ENCODE data around the gene ISM2.

ISM2 gene

DNA sequence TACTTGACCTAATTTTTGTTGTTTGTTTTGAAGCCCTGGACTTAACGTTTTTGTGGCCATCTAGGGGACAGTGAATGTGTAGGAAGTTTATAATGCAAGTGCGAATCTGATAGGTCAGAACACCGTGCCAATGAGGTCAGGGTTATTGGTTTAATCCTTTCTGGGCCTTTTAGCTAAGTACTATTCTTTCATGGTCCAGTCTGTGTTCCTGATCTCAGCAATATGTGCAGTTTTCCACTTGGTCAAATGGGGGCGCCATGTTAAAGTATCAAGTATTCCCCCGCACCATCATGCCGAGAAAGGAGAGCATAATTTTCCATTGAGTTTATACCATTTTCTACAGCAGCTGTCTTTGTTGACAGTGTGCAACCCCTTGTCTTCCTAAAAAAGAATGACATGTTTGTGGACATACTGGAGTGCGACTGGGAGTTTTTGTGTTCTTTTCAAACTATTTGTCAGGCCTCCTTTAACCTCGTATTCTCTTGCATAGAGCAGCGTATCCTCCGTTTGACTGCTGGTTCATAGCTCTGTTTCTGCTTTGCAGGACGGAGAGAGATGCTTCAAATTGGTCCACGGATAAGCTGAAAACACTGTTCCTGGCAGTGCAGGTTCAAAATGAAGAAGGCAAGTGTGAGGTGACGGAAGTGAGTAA, 39.4 kb downstream of the ISM2 start:
- DNase-seq, result peak; percentile 51

DNA sequence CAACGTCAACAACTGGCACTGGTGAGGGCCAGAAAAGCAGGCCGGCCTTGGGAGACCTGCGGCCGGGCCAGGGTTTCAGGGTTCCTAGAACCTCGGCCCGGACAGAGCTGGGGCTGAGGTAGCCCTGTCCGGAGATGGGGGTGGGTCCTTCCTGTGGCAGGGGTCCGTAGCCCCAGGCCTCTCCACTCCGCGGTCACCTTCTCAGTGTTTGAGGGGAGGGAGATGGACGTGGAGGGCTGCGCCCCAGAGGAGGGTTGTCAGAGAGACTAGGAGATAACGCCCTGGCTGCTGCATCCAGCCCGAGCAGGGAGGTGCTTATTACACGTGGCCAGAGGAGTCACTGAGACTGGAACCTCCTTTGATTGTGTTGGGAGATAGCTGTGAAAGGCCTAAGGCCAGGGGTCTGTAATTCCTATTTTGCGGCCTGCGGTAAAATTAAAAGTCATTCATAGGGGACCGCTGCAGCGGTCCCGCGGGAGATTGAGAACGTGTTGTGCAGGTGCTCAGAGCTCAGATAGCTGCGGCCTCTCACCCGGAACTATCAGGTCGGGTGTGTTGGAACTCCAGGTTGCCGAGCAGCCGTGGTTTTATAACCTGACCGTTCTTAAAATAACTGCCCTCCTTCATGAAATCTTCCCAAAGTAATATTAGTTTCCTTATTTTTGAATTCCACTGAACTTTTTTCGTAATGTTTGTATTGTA, 40.2 kb downstream of the ISM2 start:
- no peak for DNase-seq

- DNase-seq, result peak; percentile 97
Measured at GRCh38 chr14:77457522-77458248, 40.9 kb downstream of the ISM2 start, which contains the start of the genes AHSA1 and VIPAS39. Gene AHSA1 (plus strand): TSS chr14:77458093. CDS start chr14:77458190, 97 bp downstream. Gene VIPAS39 (minus strand): TSS chr14:77457601. CDS start chr14:77454102, 3,499 bp downstream.

DNA sequence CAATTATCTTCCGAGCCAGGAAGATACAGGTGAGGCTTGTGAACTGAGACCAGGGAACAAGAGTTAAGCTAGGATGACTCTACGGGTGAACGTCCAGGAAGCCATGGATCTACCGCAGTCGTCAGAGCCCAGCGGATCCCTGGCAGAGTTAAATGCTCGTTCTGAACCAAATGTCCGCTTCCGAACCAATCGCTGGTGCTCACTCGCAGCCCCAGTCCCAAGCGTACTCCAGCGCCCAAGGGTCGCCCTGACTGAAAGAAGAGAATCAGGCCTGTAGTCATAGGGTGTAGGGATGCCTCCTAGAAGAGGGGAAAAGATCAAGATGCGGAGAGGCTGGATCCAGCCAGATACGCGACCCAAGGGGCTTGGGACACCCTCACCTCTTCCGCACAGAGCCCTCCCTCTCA, 41.5 kb downstream of the ISM2 start:
- DNase-seq, result no peak

- DNase-seq, result no peak
Measured at GRCh38 chr14:77455966-77456640, 42.5 kb downstream of the ISM2 start.

GRCh38 chr14:77442196-77442595, 56.4 kb downstream of the ISM2 start:
- DNase-seq, result no peak

- DNase-seq, result no peak
Measured at GRCh38 chr14:77439861-77440260, 58.8 kb downstream of the ISM2 start.

DNA sequence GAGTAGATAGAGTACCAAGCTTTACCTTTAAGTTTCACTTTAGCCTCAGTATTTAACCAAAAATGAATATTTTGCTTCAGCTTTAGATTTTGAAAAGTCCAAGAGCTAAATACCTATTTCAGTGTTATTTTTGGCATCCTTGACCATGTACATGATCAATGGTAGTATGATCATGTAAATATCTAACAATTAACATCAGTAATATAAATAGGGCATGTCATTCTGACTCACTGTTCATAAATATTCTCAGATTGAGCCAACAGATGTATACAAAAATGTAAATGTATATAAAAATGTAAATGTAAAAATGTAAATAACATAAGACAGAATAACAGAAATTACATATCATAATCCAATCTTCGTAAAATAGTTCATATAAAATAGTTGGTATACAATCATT, 60.0 kb downstream of the ISM2 start:
- no peak for DNase-seq

- no peak for DNase-seq
Measured at GRCh38 chr14:77436042-77436441, 62.6 kb downstream of the ISM2 start.

GRCh38 chr14:77426396-77426795, 72.2 kb downstream of the ISM2 start:
- no peak for DNase-seq

DNA sequence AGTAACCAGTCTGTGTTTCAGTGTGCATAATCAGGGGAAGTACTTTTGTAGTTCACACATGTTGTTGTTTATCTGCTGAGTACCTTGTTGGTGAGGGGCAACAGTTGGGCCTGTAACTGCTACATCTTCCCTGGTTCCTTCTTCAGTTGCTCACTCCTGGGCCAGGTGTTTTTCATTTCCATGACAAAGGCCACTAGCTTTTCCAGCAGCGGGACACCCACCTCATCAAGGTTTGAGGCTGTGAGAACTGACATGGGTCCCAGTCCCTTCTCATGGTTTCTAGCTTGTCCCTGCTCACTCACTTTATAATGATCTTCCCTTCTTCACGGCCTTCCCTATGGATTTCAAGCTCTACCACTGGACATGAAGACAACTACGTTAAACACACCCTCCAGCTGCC, 73.8 kb downstream of the ISM2 start:
- DNase-seq, result no peak
